ENCODE results near the gene MYO5A.

Gene MYO5A

GRCh38 chr15:52362497-52362896 lies 166.2 kb downstream of the MYO5A start:
- DNase-seq (ENCODE audit: low read depth), result peak; percentile 48

- no peak for DNase-seq (ENCODE audit: low read depth)
Observed at GRCh38 chr15:52361975-52362494, 166.6 kb downstream of the MYO5A start.

- DNase-seq (ENCODE audit: low read depth), result no peak
Observed at GRCh38 chr15:52361494-52361893, 167.2 kb downstream of the MYO5A start.

GRCh38 chr15:52360229-52361203 lies 168.2 kb downstream of the MYO5A start:
- DNase-seq (ENCODE audit: low read depth), result no peak

- no peak for DNase-seq (ENCODE audit: low read depth)
Observed at GRCh38 chr15:52359722-52360121, 169.0 kb downstream of the MYO5A start.

- DNase-seq (ENCODE audit: low read depth), result no peak
Observed at GRCh38 chr15:52357949-52358348, 170.7 kb downstream of the MYO5A start.

- DNase-seq (ENCODE audit: low read depth), result no peak
Observed at GRCh38 chr15:52352086-52352485, 176.6 kb downstream of the MYO5A start.

- DNase-seq (ENCODE audit: low read depth), result no peak
Observed at GRCh38 chr15:52351206-52351908, 177.3 kb downstream of the MYO5A start.

- DNase-seq (ENCODE audit: low read depth), result no peak
Observed at GRCh38 chr15:52350423-52350822, 178.3 kb downstream of the MYO5A start.

GRCh38 chr15:52349052-52349700 lies 179.5 kb downstream of the MYO5A start:
- no peak for DNase-seq (ENCODE audit: low read depth)

GRCh38 chr15:52348056-52348745 lies 180.5 kb downstream of the MYO5A start:
- DNase-seq (ENCODE audit: low read depth), result peak; percentile 15

GRCh38 chr15:52344592-52344991 lies 184.1 kb downstream of the MYO5A start:
- DNase-seq (ENCODE audit: low read depth), result no peak

- no peak for DNase-seq (ENCODE audit: low read depth)
Observed at GRCh38 chr15:52343831-52344230, 184.8 kb downstream of the MYO5A start.

GRCh38 chr15:52340093-52340492 lies 188.6 kb downstream of the MYO5A start:
- no peak for DNase-seq (ENCODE audit: low read depth)

- no peak for DNase-seq (ENCODE audit: low read depth)
Observed at GRCh38 chr15:52338891-52339290, 189.8 kb downstream of the MYO5A start.

GRCh38 chr15:52338058-52338457 lies 190.6 kb downstream of the MYO5A start:
- DNase-seq (ENCODE audit: low read depth), result no peak

GRCh38 chr15:52337198-52337853 lies 191.4 kb downstream of the MYO5A start:
- peak; percentile 81 for DNase-seq (ENCODE audit: low read depth)

- DNase-seq (ENCODE audit: low read depth), result no peak
Observed at GRCh38 chr15:52336529-52336928, 192.2 kb downstream of the MYO5A start.

GRCh38 chr15:52334491-52335160 lies 194.1 kb downstream of the MYO5A start:
- peak; percentile 56 for DNase-seq (ENCODE audit: low read depth)

- peak; percentile 69 for DNase-seq (ENCODE audit: low read depth)
Observed at GRCh38 chr15:52331490-52332240, 197.0 kb downstream of the MYO5A start.
